HepG2 (cell line): ENCODE measurements around the gene ADM. TPM values are rescaled to one million over a fixed set of nuclear protein-coding genes. Genes with fewer than 3 reads are reported as not detected.

Source experiments
- EED ChIP-seq: sonication (generic); formaldehyde crosslinking; IDR thresholded peaks from 2 replicates; pipeline ENCODE4 v1.5.0; 2020; ENCODE audit warnings: mild to moderate bottlenecking, missing genetic modification reagents
- EZH2 ChIP-seq: conservative IDR thresholded peaks from 2 replicates; pipeline ENCODE4 v1.6.1; 2012; ENCODE audit warnings: mild to moderate bottlenecking, low read depth, low read length, moderate library complexity
- PCBP2 ChIP-seq: fragments of 200-400 bp; formaldehyde crosslinking; optimal IDR thresholded peaks from 2 replicates; pipeline ENCODE3; 2018; ENCODE audit warnings: low read length, low read depth; ENCODE audit not compliant: poor library complexity, severe bottlenecking
- RBAK ChIP-seq: sonication (generic); formaldehyde crosslinking; IDR thresholded peaks from 2 replicates; pipeline ENCODE4 v1.5.1; 2020; ENCODE audit warnings: mild to moderate bottlenecking, missing genetic modification reagents
- REL ChIP-seq: sonication (generic); formaldehyde crosslinking; conservative IDR thresholded peaks from 2 replicates; pipeline ENCODE4 v1.8.0; 2022; ENCODE audit warnings: mild to moderate bottlenecking, missing genetic modification reagents, moderate library complexity
- SKI ChIP-seq: fragments of 450-650 bp; IDR thresholded peaks from one replicate; pipeline ENCODE4 v1.6.1; 2018; ENCODE audit warnings: mild to moderate bottlenecking; ENCODE audit not compliant: partially characterized antibody
- SOX13 ChIP-seq, 3 experiments: fragments of 450-650 bp in 1 of 3; sonication (generic) in 1 of 3; formaldehyde crosslinking in 1 of 3; IDR thresholded peaks in 2 of 3; conservative IDR thresholded peaks in 1 of 3; 2 replicates each; pipeline versions ENCODE4 v1.5.0 to v1.6.1; 2016 to 2020; ENCODE audit warnings: antibody characterized with exemption in 1 of 3, mild to moderate bottlenecking in 1 of 3, missing compliant biosample characterization in 1 of 3, missing genetic modification reagents in 1 of 3, moderate library complexity in 1 of 3
- SRSF1 ChIP-seq: fragments of 200-400 bp; formaldehyde crosslinking; optimal IDR thresholded peaks from 2 replicates; pipeline ENCODE3; 2017; ENCODE audit warnings: mild to moderate bottlenecking, low read depth, low read length, moderate library complexity
- ZBTB34 ChIP-seq: sonication (generic); formaldehyde crosslinking; IDR thresholded peaks from 2 replicates; pipeline ENCODE4 v1.8.0; 2022; ENCODE audit warnings: mild to moderate bottlenecking, missing genetic modification reagents
- ZBTB7B ChIP-seq: sonication (generic); formaldehyde crosslinking; IDR thresholded peaks from 2 replicates; pipeline ENCODE4 v1.4.0; 2020; ENCODE audit warnings: missing genetic modification reagents
- ZEB1 ChIP-seq: IDR thresholded peaks from 2 replicates; pipeline ENCODE4 v1.6.1; 2012; ENCODE audit warnings: mild to moderate bottlenecking, low read depth, inconsistent platforms; ENCODE audit not compliant: insufficient replicate concordance
- ZMYM3 ChIP-seq: sonication (generic); formaldehyde crosslinking; IDR thresholded peaks from 2 replicates; pipeline ENCODE4 v1.5.1; 2020; ENCODE audit warnings: mild to moderate bottlenecking, missing genetic modification reagents
- ZNF431 ChIP-seq: sonication (generic); formaldehyde crosslinking; IDR thresholded peaks from 2 replicates; pipeline ENCODE4 v1.9.0; 2022; ENCODE audit warnings: missing genetic modification reagents, low read depth, mild to moderate bottlenecking, borderline replicate concordance
- ZNF496 ChIP-seq: sonication (generic); formaldehyde crosslinking; IDR thresholded peaks from 2 replicates; pipeline ENCODE4 v1.8.1; 2023; ENCODE audit warnings: mild to moderate bottlenecking, moderate library complexity, missing genetic modification reagents; ENCODE audit not compliant: insufficient replicate concordance
- ZNF678 ChIP-seq: sonication (generic); formaldehyde crosslinking; IDR thresholded peaks from 2 replicates; pipeline ENCODE4 v1.4.0; 2020; ENCODE audit warnings: mild to moderate bottlenecking, missing genetic modification reagents
- ZNF878 ChIP-seq: sonication (generic); formaldehyde crosslinking; IDR thresholded peaks from 2 replicates; pipeline ENCODE4 v1.8.1; 2023; ENCODE audit warnings: mild to moderate bottlenecking, missing genetic modification reagents, moderate library complexity
- polyA plus RNA-seq, 8 experiments: library from polyadenylated mRNA; depleted of rRNA in 3 of 8; stranded (reverse) in 7 of 8; unstranded in 1 of 8; fragments of >200 nt; fragmentation: Illumina TruSeq in 4 of 8; extraction: Trizol in 4 of 8; gene quantifications; 2 replicates each; pipeline versions ENCODE4 v1.2.1 to v1.2.3, GENCODE V29; 2011 to 2016; ENCODE audit warnings: low read depth in 4 of 8, missing spikeins in 1 of 8, mixed read lengths in 1 of 8; ENCODE audit not compliant: insufficient read depth in 1 of 8
- total RNA-seq, 5 experiments: library from RNA; depleted of rRNA; stranded (reverse); fragments of >200 nt; fragmentation: Illumina TruSeq; extraction: Trizol; gene quantifications; 2 replicates each; pipeline ENCODE4 v1.2.3, GENCODE V29; 2016; ENCODE audit warnings: low read depth in 1 of 5
- TF ChIP-seq, protein P1 (sequence below): sonication (generic); formaldehyde crosslinking; IDR thresholded peaks from 2 replicates; pipeline ENCODE4 v1.4.0; 2020; ENCODE audit warnings: missing genetic modification reagents
- TF ChIP-seq, protein P2 (sequence below): sonication (generic); formaldehyde crosslinking; IDR thresholded peaks from 2 replicates; pipeline ENCODE4 v1.4.0; 2020; ENCODE audit warnings: mild to moderate bottlenecking, low read depth, missing genetic modification reagents
- TF ChIP-seq, protein P3 (sequence below): IDR thresholded peaks from 2 replicates; pipeline ENCODE4 v1.6.1; 2016; ENCODE audit warnings: missing compliant biosample characterization, missing genetic modification reagents, borderline replicate concordance
- TF ChIP-seq, protein P4 (sequence below): sonication (generic); formaldehyde crosslinking; conservative IDR thresholded peaks from 2 replicates; pipeline ENCODE4 v1.4.0; 2020; ENCODE audit warnings: missing genetic modification reagents

ADM gene
- total and polyA plus RNA-seq, 2 of the 13 experiments (the other 11 are each of a cell fraction or from before 2014, with no cell fraction given), result 10.7 to 26.1 TPM

DNA sequence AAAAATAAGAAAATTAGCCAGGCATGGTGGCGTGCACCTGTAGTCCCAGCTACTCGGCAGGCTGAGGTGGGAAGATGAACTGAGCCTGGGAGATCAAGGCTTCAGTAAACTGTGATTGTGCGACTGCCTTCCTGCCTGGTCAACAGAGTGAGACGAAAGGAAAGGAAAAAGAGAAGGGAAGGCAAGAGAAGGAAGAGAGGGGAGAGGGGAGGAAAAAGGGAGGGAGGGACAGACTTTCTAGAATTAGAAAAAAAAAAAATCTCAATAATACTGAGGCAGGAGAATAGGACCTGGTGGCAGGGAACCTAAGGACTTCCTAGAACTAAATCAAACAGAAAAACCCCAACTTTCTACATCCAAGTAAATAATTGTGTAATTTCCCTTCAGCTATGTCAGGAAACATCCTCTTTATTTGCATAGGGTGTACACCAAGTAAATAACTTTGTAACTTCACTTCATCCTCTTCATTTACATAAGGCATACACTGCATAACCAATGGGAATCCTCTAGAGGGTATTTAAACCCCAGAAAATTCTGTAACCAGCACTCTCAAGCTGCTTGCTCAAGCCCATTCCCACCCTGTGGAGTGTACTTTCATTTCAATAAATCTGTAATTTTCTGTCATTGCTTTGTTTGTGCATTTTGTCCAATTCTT lies 19.6 kb upstream of the ADM start (continued):
- TF ChIP-seq PCBP2 (no peak), ZBTB34 (no peak), ZBTB7B (CRISPR knock-in tag) (no peak), SKI (no peak), EED (CRISPR knock-in tag) (no peak), SOX13 (IDR thresholded peaks at IDR 0.05) (0 out of 2 replicates have a peak, but pooled peaks have one; percentile 37), SOX13 (CRISPR knock-in tag; conservative IDR thresholded peaks at IDR 0.05 in 1 of 2, IDR thresholded peaks at IDR 0.05 in 1 of 2) (peak in 1 of 2 experiments; percentile 59; a peak in 1 of 4 replicates), RBAK (no peak), ZNF431 (CRISPR knock-in tag) (no peak), EZH2 (no peak), REL (CRISPR knock-in tag) (no peak), ZNF496 (CRISPR knock-in tag) (no peak), ZNF678 (CRISPR knock-in tag) (no peak), ZNF878 (CRISPR knock-in tag) (no peak), SRSF1 (no peak), ZEB1 (no peak), ZMYM3 (CRISPR knock-in tag) (no peak)
- TF ChIP-seq, protein P1, sequence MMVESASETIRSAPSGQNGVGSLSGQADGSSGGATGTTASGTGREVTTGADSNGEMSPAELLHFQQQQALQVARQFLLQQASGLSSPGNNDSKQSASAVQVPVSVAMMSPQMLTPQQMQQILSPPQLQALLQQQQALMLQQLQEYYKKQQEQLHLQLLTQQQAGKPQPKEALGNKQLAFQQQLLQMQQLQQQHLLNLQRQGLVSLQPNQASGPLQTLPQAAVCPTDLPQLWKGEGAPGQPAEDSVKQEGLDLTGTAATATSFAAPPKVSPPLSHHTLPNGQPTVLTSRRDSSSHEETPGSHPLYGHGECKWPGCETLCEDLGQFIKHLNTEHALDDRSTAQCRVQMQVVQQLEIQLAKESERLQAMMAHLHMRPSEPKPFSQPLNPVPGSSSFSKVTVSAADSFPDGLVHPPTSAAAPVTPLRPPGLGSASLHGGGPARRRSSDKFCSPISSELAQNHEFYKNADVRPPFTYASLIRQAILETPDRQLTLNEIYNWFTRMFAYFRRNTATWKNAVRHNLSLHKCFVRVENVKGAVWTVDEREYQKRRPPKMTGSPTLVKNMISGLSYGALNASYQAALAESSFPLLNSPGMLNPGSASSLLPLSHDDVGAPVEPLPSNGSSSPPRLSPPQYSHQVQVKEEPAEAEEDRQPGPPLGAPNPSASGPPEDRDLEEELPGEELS (CRISPR knock-in tag), result peak; percentile 89
- TF ChIP-seq, protein P2, sequence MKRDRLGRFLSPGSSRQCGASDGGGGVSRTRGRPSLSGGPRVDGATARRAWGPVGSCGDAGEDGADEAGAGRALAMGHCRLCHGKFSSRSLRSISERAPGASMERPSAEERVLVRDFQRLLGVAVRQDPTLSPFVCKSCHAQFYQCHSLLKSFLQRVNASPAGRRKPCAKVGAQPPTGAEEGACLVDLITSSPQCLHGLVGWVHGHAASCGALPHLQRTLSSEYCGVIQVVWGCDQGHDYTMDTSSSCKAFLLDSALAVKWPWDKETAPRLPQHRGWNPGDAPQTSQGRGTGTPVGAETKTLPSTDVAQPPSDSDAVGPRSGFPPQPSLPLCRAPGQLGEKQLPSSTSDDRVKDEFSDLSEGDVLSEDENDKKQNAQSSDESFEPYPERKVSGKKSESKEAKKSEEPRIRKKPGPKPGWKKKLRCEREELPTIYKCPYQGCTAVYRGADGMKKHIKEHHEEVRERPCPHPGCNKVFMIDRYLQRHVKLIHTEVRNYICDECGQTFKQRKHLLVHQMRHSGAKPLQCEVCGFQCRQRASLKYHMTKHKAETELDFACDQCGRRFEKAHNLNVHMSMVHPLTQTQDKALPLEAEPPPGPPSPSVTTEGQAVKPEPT (CRISPR knock-in tag), result no peak
- TF ChIP-seq, protein P3, sequence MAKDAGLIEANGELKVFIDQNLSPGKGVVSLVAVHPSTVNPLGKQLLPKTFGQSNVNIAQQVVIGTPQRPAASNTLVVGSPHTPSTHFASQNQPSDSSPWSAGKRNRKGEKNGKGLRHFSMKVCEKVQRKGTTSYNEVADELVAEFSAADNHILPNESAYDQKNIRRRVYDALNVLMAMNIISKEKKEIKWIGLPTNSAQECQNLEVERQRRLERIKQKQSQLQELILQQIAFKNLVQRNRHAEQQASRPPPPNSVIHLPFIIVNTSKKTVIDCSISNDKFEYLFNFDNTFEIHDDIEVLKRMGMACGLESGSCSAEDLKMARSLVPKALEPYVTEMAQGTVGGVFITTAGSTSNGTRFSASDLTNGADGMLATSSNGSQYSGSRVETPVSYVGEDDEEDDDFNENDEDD, result no peak
- TF ChIP-seq, protein P4, sequence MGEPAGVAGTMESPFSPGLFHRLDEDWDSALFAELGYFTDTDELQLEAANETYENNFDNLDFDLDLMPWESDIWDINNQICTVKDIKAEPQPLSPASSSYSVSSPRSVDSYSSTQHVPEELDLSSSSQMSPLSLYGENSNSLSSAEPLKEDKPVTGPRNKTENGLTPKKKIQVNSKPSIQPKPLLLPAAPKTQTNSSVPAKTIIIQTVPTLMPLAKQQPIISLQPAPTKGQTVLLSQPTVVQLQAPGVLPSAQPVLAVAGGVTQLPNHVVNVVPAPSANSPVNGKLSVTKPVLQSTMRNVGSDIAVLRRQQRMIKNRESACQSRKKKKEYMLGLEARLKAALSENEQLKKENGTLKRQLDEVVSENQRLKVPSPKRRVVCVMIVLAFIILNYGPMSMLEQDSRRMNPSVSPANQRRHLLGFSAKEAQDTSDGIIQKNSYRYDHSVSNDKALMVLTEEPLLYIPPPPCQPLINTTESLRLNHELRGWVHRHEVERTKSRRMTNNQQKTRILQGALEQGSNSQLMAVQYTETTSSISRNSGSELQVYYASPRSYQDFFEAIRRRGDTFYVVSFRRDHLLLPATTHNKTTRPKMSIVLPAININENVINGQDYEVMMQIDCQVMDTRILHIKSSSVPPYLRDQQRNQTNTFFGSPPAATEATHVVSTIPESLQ (CRISPR knock-in tag), result no peak
